ENCODE data around the gene AP5S1. TPM values are rescaled to one million over a fixed set of nuclear protein-coding genes. Genes with fewer than 3 reads are reported as not detected.

Gene AP5S1, protein sequence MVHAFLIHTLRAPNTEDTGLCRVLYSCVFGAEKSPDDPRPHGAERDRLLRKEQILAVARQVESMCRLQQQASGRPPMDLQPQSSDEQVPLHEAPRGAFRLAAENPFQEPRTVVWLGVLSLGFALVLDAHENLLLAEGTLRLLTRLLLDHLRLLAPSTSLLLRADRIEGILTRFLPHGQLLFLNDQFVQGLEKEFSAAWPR
- total RNA-seq = 16.2 TPM

GRCh38 chr20:3820048-3820900, at the start of gene AP5S1:
Gene AP5S1 (plus strand): TSS chr20:3820547. CDS start chr20:3822118, 1,571 bp downstream.
- DNase-seq (ENCODE audit: low spot score) = peak; percentile 98

GRCh38 chr20:3771552-3772058, 48.7 kb upstream of the AP5S1 start:
- no peak for DNase-seq (ENCODE audit: low spot score)

DNA sequence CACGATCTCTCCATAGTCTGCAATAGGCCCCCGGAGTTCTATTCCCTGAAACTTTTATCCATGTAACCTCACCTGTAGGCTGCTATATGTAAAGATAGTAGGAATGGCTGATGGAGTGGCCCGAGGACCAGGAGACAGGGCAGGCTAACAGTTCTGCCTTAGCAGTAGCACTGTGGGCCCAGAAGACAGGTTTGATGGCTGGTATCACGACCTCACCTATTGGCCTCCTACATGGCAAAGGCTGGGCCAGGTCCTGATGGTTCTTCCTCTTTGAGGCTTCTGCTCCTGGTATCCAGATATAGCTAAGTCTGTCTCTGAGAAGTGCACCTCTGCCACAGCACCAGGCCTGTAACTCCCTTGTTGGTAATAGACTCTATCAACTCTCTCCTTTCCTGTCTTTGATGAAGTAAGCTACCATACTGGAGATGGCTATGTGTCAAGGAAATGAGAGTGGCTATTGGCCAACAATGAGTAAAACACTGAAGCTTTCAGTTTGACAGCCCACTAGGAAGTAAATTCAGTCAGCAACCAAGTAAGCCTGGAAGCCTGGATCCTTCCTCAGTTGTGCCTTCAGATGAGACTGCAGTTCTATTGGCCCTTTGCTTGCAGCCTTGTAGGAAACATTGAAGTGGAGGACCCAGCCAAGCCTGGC, 44.8 kb upstream of the AP5S1 start:
- DNase-seq (ENCODE audit: low spot score) = no peak

- DNase-seq (ENCODE audit: low spot score) = no peak
These were observed 43.0 kb upstream of the AP5S1 start for GRCh38 chr20:3777381-3777715.

DNA sequence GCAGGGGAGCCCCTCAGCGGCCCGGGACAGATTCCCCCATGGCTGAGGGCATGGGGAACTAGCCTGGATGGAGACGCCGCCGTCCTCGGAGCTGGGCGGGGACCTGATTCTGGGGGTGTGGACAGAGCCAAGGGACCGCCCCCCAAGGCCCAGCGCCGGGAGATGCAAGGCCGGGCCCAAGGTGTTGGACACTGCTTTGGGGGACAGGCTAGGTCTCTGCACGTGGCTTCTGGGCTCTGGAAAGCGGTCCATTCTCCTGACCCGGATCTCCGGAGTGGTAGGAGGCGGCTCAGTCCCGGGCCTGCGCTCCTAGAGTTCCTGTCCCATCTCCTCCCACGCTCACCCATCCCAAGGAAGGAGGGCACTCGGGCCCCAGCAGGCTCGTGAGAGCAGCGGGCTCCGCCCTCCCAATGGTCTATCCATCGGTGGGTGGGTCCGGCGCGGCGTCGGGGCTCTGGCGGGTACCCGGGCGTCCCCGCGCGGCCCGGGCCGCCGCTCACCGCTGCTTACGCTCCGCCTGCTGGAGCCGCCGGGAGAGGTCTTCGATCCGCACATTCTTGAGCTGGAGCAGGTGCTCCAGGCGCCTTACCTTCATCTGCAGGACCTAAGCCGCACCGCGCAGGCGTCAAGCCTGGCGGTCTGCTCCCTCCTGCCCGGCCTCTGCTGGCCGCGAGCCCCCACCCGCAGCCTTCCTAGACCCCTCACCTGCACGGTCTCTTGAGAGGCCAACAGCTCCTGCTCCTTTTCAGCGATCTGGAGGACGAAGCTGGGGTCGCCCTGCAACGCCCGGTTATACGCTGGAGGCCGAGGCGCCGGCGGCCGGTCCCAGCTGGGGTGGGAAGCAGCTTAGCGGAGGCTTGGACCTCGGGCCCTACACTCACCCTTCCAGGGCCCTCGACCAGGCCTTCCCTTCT, 42.4 kb upstream of the AP5S1 start:
- DNase-seq (ENCODE audit: low spot score) = peak; percentile 65

DNA sequence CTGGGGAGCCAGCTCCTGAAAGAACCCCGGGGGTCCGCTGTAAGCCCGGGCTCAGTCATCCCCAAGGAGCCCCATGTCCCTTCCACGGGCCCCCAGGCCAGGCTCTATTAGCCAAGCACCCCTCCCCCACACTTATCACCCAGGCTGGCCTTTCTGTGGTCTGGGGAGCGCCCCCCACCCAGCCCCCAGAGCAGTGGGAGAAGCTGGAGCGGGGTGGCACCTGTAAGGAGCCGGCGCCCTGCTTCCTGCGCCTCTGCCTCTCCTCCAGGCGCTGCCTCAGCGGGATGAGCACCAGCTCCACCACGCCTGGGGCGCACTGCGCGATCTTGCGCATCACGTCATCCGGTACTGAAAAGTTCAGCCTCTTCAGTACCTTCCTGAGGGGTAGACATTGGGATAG, 41.4 kb upstream of the AP5S1 start:
- no peak for DNase-seq (ENCODE audit: low spot score)

DNA sequence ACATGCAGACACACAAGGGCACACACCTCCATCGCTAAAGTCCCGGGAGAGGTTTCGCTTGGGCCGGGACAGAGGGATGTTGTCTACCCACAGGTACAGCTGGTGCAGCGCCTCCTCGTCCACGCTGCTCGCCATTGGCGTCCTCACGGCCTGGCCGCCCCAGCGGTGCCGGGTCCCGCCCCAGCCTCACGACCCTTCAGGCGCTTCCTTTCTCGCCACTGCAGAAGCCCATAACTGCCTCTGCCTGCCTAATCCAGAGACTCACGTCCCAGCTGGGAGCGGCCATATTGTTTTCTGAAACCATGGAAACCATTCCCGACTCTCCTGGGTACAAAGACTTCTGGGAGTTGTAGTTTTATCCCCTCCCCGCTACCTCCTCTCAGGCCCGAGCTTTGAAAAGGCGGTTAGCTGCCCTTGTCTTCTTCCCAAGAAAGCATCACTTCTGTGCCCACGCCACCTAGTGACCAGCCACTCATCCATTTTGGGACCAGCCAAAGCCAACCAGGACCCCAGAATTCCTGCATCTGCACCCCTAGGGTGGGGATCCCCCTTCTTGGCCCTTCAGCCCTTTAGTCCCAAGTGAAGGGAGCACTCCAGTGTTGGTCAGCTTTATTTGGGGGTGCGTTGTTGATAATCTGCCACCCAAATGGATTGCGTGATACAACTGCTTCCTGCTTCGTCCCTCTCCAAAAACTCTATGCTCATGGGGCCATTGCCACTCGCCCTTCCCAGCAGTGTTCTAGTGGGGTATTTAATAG, 39.0 kb upstream of the AP5S1 start, which contains the start of gene SPEF1:
TSS of gene SPEF1 (minus strand) at position 296 of the 758 bp plus-strand sequence. CDS start at position 135, 161 bp downstream.
- peak; percentile 89 for DNase-seq (ENCODE audit: low spot score)

DNA sequence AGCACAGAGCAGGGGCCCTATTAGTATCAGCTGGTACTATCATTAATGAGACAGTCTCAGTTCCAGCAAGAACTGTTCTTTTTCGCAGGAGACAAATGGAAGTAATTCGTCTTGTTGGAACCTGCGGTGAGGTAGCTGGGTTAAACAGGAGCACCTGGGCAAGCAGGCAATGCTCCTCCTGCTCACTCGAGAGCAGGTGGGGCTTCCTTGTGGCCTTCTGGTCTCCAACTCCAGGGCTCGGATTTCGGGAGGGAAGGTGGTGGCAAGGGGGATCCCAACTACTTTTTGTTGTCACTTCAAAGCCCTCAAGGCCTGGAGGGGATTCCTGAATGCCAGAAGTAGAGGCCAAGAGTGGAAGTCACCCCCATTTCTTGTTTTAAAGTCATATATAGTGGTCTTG, 37.8 kb upstream of the AP5S1 start:
- DNase-seq (ENCODE audit: low spot score) = no peak

- DNase-seq (ENCODE audit: low spot score) = no peak
These were observed 37.3 kb upstream of the AP5S1 start for GRCh38 chr20:3783068-3783489.

GRCh38 chr20:3783511-3784195, 36.7 kb upstream of the AP5S1 start:
- DNase-seq (ENCODE audit: low spot score) = no peak

- no peak for DNase-seq (ENCODE audit: low spot score)
These were observed 36.0 kb upstream of the AP5S1 start for GRCh38 chr20:3784216-3784853.

- DNase-seq (ENCODE audit: low spot score) = no peak
These were observed 35.5 kb upstream of the AP5S1 start for GRCh38 chr20:3784863-3785239.

GRCh38 chr20:3785240-3786125, 34.9 kb upstream of the AP5S1 start:
- no peak for DNase-seq (ENCODE audit: low spot score)

DNA sequence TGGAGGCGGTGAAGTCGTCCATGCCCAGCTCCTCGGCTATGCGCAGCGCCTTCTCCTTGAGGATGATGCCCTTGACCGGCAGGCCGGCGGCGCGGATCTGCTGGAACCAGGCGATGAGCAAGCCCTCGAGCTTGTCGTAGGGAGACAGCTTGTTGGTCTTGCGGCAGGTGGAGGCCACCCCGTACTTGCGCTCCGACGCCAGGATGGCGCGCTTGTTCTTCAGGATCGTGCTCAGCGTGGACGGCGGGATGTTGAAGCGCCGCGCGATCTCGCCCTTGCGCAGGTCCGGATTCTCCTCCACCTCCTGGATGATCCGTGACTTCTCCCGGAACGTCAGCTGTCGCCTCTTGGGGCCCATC, 34.2 kb upstream of the AP5S1 start:
- peak; percentile 53 for DNase-seq (ENCODE audit: low spot score)

- DNase-seq (ENCODE audit: low spot score) = peak; percentile 90
These were observed 33.6 kb upstream of the AP5S1 start, which contains the start of gene CENPB for GRCh38 chr20:3786665-3787323. Gene CENPB (minus strand): TSS chr20:3786740. CDS start chr20:3786483, 257 bp downstream.

- no peak for DNase-seq (ENCODE audit: low spot score)
These were observed 32.9 kb upstream of the AP5S1 start for GRCh38 chr20:3787324-3788014.

GRCh38 chr20:3788685-3789155, 31.6 kb upstream of the AP5S1 start:
- DNase-seq (ENCODE audit: low spot score) = no peak

All from mucosa of gallbladder (tissue), 1 donor.